LoVo (cell line): ENCODE measurements around the gene DTX3.
"Not testable (repeated sequence)": the region's sequence is repeated elsewhere in the genome, so short reads cannot be mapped to it uniquely, and the experiment has no call there.

ENCODE experiments used
- DNase-seq: peaks from one replicate; pipeline ENCODE4 v3.0.0-alpha.2; 2016; ENCODE audit warnings: low spot score

Gene DTX3

DNA sequence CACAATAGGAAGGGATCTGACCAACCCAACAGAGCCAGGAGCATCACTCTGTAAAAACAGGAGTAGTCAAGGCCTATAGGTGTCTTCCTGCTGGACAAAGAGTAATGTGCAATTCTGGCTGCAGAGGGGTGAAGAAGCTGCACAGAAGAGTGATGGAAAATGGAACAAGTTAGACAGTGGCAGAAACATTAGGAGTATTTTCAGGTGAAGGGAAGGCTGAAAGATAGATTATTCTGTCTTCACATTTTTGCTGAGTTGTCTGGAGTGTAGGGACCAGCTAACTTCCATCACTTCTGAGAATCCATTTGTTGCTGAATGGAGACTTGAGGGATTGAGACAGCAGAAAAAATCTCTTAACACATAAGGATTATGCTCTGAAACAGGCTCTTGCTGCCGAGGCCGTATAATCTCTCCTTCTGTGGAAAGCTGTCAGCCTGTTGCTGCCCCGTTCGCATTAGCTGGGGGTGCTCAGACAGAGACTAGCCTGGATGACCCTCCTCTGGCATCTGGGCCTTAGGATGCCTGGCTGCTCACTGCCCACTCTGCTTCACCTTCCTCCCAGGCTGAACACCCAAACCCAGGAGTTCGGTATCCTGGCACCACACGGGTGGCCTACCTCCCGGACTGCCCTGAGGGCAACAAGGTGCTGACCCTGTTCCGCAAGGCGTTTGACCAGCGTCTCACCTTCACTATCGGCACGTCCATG lies 3.5 kb downstream of the DTX3 start:
- no peak for DNase-seq

- no peak for DNase-seq
Measured at GRCh38 chr12:57609101-57609780, 4.6 kb downstream of the DTX3 start.

- no peak for DNase-seq
Measured at GRCh38 chr12:57609781-57610553, 5.3 kb downstream of the DTX3 start.

- DNase-seq = no peak
Measured at GRCh38 chr12:57610554-57611107, 6.0 kb downstream of the DTX3 start.

GRCh38 chr12:57611108-57611826 lies 6.6 kb downstream of the DTX3 start, which contains the start of gene ARHGEF25:
Gene ARHGEF25, plus strand, starts transcription at chr12:57611435. Its CDS starts 460 bp downstream, at chr12:57611895.
- DNase-seq = peak; percentile 50

DNA sequence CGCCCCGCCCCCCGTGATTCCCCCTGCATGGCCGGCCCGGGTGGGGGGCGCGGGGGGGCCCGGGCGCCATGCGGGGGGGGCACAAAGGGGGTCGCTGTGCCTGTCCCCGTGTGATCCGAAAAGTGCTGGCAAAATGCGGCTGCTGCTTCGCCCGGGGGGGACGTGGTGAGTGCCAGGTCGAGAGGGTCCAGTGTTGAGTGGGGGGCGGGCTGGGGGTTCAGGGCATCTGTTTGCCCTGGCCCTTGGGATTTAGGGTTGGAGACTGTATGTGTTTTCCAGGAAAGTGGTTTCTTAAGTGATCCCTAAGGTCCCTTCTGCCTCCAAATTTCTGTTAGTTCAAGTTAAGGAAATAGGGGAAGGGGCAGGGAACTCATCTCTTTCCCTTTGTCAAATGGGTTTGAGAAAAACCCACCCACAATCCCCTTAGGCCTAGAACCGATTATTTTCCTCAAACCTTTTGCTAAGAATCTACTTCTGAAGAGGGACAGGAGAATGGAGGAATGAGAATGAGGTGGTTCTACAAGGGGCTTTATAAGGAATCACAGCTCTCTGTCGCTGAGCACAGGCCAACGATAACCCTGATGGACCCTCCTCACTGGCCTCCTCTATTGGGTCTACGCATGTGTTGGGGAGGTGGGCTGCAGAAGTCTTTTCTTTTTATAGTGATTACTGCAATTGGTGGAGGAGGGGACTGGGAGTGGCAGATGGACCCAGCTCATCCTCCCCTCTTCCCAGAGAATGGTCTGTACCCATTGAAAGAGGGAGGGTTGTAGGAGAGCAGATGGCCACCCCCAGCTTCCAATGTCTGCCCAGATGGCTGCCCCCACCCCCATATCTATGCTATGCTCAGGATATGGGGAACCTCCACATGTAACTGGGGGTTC lies 7.4 kb downstream of the DTX3 start:
- DNase-seq = no peak

- DNase-seq = no peak
Measured at GRCh38 chr12:57612711-57613426, 8.2 kb downstream of the DTX3 start.

DNA sequence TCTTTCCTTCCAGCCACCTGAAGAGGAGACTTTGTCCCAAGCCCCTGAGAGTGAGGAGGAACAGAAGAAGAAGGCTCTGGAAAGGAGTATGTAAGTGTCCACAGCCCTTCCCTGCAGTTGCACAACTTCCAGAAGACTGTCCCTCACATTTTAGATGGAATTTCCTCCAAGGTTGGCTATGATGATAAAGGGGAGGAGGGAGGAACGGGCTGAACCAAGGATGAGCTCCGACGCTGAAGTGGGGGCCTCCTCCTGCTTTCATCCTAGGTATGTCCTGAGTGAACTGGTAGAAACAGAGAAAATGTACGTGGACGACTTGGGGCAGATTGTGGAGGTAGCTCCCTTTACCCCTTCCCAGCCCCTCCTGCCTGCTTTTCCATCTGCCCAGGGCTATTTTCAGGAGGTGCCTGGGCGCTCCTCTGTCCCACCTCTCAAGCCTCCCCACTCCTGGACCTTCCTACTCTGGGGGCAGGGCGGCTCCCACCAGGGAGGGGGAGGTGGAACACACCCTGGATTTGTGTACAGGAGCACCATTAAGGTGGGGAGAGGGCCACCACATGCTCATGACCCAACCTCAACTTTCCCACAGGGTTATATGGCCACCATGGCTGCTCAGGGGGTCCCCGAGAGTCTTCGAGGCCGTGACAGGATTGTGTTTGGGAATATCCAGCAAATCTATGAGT lies 8.9 kb downstream of the DTX3 start:
- DNase-seq = no peak

DNA sequence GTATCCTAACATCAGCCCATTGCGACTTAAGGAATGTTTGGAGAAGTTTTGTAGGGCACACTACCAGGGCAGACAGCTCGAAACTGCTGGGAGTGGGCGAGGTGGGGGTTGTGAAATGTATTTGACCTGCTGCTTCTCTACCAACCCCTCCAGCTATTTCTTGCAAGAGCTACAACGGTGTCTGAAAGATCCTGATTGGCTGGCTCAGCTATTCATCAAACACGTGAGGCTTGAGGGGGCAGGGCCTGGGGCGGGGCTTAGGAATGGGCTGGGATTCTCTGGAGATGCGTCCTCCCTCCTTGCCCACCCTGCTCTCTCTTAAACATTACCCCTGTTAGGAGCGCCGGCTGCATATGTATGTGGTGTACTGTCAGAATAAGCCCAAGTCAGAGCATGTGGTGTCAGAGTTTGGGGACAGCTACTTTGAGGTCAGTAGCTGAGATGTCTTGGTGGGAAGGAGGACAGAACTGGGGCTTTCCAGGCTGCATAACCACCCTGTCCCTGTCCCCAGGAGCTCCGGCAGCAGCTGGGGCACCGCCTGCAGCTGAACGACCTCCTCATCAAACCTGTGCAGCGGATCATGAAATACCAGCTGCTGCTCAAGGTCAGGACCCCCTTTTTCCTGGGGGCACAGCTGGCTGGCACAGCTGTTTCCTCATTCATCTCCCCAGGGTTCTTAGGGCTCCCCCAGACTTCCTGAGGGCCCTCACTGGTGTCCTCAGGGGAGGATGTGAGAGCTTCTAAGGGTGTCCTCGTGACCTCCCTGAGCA lies 9.7 kb downstream of the DTX3 start:
- no peak for DNase-seq

DNA sequence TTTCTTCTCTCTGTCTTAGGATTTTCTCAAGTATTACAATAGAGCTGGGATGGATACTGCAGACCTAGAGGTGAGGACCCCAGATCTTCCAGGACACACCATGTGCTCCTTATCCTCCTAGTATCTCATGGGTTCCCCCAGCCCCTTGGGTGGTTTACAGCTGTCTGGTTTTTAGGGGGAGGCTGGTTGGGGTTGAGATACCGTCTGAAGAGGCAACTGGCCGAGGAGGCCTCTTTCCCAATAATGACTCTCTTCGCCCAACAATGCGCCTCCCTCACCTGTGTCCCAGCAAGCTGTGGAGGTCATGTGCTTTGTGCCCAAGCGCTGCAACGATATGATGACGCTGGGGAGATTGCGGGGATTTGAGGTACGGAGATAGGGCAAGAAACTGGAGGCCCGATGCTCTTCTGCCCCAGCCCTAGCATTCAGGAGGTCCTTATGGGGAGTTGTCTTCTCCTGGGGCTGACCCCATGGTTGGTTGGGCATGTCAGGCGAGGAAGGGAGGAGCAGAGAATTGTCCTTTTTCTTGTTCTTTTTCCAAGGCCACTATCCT lies 10.4 kb downstream of the DTX3 start:
- DNase-seq = no peak

DNA sequence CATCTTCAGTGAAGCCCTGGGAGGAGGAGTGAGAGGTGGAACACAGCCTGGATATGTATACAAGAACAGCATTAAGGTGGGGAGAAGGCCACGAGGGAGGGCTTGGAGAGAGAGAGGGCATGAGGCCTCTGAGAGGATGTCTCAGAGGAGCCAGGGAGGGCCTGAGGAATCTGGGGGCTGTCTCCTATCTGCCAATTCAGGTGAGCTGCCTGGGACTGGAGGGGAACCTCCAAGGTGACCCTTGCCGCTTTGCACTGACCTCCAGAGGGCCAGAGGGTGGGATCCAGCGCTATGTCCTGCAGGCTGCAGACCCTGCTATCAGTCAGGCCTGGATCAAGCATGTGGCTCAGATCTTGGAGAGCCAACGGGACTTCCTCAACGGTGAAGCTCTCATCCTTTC lies 11.0 kb downstream of the DTX3 start:
- no peak for DNase-seq

GRCh38 chr12:57616383-57617101 lies 11.9 kb downstream of the DTX3 start:
- no peak for DNase-seq

GRCh38 chr12:57617942-57618341 lies 13.3 kb downstream of the DTX3 start:
- DNase-seq = no peak

GRCh38 chr12:57618431-57618830 lies 13.8 kb downstream of the DTX3 start:
- not testable (repeated sequence) for DNase-seq

DNA sequence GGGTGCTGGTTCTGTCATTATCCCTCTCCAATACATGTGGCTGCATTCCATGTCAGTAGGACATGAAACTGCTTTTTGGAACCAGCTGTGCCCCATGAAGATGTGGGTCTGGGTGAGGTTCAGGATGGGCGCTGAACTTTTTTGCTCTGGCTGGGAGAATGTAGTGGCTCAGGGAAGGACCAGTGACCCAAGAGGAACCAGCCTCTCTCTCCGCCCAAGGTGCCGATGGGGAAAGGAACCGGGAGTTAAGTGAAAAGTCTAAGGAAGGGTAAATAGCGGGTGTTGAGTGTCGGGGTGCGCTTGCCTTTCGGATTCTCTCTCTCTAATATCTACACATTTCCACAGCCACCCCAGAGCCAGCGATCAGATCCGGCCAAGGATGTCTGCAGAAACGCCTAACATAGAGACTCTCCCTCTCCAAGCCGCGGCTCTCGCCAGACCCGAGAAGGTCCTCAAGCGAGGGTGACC lies 14.4 kb downstream of the DTX3 start:
- DNase-seq = no peak

DNA sequence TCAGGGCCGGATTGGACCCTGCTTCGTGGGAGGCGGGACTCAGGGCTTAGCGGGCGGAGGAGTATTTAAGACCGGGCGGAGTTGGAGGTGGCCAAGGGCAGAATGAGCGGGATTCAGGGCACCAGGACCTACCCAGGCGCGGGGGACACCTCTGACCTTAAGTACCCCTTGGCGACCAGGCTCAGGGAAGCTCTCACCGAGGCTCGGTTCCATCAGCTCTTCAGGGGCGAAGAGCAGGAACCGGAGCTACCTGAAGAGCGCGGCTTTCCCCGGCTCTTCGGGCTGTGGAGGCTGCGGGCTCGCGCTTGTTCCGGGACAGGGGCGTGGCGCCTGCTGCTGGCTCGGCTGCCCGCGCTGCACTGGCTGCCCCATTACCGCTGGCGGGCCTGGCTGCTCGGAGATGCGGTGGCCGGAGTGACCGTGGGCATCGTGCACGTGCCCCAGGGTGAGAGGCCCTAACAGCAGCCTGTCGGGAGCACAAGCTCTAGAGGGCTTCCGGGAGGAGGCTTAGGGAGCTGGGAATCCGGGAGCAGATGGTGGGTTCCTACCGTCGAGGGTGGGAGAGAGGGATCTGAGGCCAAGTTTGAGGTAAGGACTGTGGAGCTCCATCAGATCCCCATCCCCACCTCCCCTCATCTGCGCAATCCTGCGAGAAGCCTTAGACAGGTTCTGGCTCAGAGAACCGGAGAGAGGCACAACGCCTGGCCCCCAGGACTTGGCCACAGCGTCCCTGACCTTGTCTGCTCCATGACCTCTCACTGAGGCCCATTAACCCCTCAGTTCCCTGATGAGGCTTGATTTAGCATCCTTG lies 15.0 kb downstream of the DTX3 start:
- no peak for DNase-seq
